Midbrain (tissue), 1 donor: ENCODE data around the gene EVA1C.
A peak's percentile ranks its signal among the peaks of the same experiment; 100 is the strongest.
"Not testable (repeated sequence)": the region's sequence is repeated elsewhere in the genome, so short reads cannot be mapped to it uniquely, and the experiment has no call there.

Experiments
- DNase-seq: peaks from one replicate; lab custom pipeline; 2025; lab: John Stamatoyannopoulos, UW

The EVA1C gene

GRCh38 chr21:32390537-32391224 is 21.8 kb upstream of the EVA1C start:
- not testable (repeated sequence) for DNase-seq

DNA sequence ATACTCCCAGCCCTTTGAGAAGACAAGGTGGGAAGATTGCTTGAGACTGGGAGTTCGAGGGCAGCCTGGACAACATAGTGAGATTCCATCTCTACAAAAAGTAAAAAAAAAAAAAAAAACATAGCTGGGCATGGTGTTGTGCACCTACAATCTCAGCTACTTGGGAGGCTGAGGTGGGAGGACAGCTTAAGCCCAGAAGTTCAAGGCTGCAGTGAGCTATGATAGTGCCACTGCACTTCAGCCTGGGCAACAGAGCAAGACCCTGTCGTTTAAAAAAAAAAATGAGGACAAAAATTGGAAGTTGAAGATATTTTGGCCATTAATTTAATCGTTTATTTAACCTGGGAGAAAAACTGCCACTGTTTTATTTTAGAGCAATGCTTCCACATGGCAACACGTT is 20.8 kb upstream of the EVA1C start:
- DNase-seq: no peak

- no peak for DNase-seq
These were observed 20.1 kb upstream of the EVA1C start for GRCh38 chr21:32392299-32392879.

DNA sequence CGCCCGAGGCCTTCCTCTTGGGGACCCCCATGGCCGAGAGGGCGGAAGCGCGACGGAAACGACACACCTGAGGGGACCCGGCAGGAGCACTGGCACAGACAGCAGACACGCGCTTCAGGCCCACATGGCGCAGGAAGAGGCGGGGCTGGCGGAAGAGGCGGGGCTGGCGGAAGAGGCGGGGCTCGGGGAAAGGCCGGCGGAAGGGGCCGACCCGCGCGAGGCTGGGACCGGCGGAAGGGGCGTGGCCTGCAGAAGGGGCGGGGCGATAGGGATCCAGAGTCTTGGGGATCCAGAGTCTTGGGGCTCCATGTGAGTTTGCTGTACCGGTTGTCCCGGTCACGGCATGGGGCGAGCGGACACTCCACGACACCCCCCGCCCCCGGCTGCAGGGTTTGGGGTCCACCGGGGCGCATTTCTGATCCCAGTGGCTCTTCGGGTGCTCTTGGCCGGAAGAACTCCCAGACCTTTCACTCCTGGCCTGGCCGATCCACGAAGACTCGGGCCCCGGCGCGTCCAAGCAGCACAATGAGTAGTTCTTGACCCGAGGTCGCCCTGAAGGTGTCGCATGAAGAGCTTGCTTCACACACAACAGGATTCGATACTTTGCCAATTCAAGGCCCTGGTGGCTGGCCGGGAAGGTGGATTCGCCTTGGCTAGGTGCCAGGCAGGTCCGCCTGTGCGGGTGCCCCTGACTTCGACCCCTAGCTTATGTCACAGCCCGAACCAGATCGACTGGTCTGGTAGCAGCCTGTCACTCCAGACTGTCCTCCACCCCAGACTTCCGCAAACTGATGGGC is 19.4 kb upstream of the EVA1C start, which contains the start of gene URB1:
TSS of gene URB1 (minus strand) at position 133 of the 797 bp plus-strand sequence. CDS start at position 31, 102 bp downstream.
- DNase-seq: peak; percentile 96

DNA sequence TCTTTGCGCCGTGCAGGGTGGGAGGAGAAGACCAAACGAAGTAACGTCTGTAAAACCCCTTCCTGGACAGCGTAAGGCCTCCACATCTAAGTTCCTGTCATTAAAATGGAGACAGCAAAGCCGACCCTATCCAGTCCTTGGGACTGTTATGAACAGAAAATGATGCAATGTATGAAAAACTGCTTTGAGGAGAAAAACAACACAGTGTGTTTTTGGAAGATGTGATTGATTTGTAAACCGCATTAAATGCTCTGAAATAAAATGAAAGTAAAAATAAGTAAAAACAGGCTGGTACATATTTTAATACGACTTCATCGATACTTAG is 18.9 kb upstream of the EVA1C start:
- DNase-seq: no peak

- DNase-seq: peak; percentile 82
These were observed 9.2 kb upstream of the EVA1C start for GRCh38 chr21:32403201-32403777.

GRCh38 chr21:32406405-32406804 is 6.1 kb upstream of the EVA1C start:
- DNase-seq: no peak

DNA sequence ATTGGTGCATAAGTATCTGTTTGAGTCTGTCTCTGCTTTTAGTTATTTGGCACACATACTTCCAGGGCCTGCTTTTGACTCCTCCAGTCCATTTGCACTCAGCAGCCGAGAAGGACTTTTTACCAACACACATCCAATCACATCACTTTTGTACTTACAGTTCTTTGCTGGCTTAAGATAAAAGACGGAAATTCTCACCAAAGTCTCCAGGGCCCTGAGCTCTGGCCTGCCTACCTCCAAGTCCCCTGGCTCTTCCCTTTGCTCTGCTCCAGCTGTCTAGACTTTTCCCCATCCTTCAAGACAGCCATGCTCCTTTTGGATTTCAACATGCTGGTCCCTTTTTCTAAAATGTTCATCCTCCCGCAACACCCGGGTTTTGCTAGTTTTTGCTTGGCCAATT is 2.2 kb upstream of the EVA1C start:
- DNase-seq: no peak

DNA sequence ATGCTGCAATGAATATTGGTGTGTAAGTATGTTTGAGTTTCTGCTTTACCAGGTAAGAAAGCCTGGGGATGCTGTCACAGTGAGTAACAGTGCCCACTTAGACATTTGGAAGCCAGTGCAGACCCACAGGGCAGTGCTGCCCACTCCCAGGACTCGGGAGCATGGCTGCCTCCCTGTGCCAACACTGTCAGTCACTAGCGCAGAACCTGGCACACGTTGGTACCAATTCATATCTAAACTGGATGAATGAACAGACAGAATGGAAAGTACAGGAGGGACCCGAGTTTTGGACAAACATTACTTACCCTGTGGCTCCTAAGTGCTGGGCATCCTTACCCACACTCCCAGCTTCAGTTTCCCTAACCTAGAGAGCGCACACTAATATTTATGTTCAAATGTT is 1.6 kb upstream of the EVA1C start:
- peak; percentile 30 for DNase-seq

DNA sequence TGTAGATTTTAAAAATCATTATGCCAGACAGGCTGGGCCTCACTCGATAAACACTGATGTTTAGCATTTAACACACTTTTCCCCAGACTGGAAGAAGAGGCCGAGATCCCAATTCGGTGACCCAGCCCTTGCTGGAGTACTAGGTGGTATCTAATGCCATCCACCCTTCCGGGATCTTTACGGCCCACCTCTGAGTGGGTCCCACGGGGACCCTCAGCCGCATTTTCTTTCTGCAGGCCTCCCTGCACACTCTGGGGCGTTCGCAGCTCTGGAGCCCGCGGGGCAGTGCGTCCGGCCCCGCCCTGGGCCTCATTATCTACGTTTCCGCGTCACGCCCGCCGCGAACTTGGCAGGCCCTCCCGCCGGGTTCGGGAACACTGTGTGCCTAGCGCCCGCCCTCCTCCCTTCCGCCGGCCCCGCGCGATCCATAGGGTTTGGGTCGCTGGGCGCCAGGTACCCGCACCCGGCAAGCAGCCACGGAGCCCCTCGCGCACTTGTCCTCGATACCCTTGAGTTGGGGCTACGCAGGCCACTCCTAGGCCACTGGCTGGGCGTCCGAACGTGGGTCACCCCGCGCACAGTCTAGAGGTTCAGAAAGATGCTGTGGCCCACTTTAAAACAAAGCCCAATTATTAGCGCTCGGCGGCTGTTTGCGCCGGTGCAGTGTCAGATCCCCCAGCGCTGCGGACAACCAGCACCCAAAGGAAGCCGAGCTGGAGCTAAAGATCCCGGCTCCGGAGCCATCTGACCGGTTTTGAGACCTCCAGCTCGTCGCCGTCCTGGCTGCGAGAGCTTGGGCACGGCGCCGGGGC is 950 bp upstream of the EVA1C start:
- peak; percentile 84 for DNase-seq

GRCh38 chr21:32413015-32413504 is 554 bp downstream of the EVA1C start:
- peak; percentile 16 for DNase-seq

- DNase-seq: peak; percentile 59
These were observed 1.4 kb downstream of the EVA1C start for GRCh38 chr21:32413697-32414578.

DNA sequence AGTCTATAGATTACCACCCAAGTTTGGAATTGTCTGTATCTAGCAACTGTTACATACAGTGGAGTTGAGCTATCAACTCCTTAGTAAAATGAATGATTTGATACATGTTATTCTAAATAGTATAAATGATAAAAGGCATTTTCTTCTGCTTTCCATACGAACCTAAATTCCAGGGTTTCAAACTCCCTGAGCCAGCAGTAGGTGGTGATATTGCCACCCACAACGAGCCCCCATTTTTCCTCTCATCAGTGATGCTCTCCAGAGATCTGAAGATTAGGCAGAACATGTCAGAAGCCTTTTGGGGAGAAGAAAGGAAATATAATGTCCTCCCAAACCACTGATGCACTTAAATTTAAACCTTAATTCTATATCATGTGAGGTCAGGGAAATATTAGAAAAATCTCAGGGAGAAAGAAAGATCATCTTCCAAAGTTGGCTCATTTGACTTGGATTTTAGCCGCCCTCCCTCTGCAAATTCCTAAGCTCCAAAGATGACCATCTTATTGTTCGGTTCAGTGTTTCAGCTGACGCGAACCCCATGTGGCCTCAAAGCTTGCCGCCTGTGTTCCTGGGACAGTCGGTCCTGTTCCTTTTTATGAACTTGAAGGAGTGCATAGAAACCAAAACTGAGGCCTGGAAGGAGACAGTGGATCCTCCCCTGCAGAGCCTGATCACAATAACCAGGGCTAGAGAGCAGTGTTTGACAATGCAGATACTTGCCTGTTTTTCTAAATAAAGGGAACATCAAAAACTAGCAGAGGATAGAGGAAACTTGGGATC is 2.3 kb downstream of the EVA1C start:
- peak; percentile 52 for DNase-seq

- DNase-seq: no peak
These were observed 3.2 kb downstream of the EVA1C start for GRCh38 chr21:32415451-32416398.

GRCh38 chr21:32418146-32418545 is 5.6 kb downstream of the EVA1C start:
- DNase-seq: no peak

GRCh38 chr21:32422064-32422463 is 9.6 kb downstream of the EVA1C start:
- DNase-seq: no peak

DNA sequence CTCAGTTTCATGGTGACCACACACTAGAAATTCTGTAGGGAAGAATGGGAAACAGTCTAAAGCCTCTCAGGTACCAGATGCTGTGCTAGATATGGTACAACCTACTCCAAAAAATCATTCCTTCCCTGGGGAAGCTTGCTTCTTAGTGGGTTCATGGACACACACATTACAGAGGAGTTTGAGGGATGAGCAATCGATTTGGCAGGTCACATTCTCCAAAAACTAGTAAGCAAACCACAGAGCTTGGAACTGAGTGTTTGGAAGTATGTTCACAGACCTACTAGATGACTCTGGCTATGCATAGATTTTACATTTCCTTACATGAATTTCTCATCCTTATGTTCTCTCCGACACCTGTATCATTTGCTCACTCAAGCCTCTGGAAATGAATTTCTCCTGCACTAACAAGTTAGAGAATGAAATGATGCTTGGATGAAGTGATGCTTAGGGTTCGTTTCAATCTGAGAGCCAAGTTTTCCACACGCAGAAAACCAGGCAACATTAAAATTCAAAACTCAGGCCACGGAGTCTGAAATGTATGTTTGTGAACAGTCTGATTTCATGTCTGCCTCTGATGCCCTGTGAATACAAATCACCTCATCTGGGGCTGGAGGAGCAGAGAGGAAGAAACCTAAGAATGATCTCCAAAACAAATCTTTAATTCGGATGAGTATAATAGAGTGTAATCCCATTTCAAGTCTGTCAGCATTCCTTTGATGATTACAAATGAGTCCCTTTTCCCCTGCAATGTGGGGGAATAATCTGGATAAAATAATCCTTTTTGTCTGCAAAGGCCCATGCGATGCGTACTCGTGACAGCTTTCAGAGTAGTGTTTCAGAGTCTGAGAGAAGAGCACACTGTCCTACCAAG is 11.0 kb downstream of the EVA1C start:
- peak; percentile 23 for DNase-seq

- no peak for DNase-seq
These were observed 11.7 kb downstream of the EVA1C start for GRCh38 chr21:32424191-32424535.
